Upper lobe of left lung (tissue), 4 donors: ENCODE results near the gene MTCL1.

Experiments used
- CTCF ChIP-seq, 6 experiments: fragments of 450-650 bp in 4 of 6; fragments of 200-600 bp in 2 of 6; sonication (generic) in 2 of 6; IDR thresholded peaks; one replicate each; pipeline ENCODE4 v1.5.1; 2016 to 2019; ENCODE audit warnings: antibody characterized with exemption in 6 of 6
- POLR2A ChIP-seq, 4 donors: fragments of 450-650 bp; IDR thresholded peaks; one replicate each; pipeline ENCODE4 v1.5.1; 2016 to 2017; ENCODE audit warnings: antibody characterized with exemption in 4 of 4, mild to moderate bottlenecking in 2 of 4

- TF ChIP-seq CTCF (IDR thresholded peaks at IDR 0.05) (no peak), POLR2A (IDR thresholded peaks at IDR 0.05) (no peak)
These were observed 79.9 kb downstream of the MTCL1 start for GRCh38 chr18:8785261-8785660.
